H1 (cell line): Measurements from ENCODE around the gene GNL2. TPM values are rescaled to one million over a fixed set of nuclear protein-coding genes. Genes with fewer than 3 reads are reported as not detected.
A peak's percentile ranks its signal among the peaks of the same experiment; 100 is the strongest.

Source experiments
- ASH2L ChIP-seq: fragments of 200-600, 300-600 bp; sonication (generic); IDR thresholded peaks from one replicate; pipeline ENCODE4 v1.7.1; 2017; ENCODE audit warnings: low read length
- BACH1 ChIP-seq: IDR thresholded peaks from 2 replicates; pipeline ENCODE4 v1.6.1; 2012; ENCODE audit warnings: low read length, improper control_type of control experiment
- BRCA1 ChIP-seq: IDR thresholded peaks from 2 replicates; pipeline ENCODE4 v1.6.1; 2012; ENCODE audit warnings: low read depth, low read length, improper control_type of control experiment
- CREB1 ChIP-seq: IDR thresholded peaks from 2 replicates; pipeline ENCODE4 v1.6.1; 2012; ENCODE audit warnings: inconsistent platforms
- CTBP2 ChIP-seq: IDR thresholded peaks from 2 replicates; pipeline ENCODE4 v1.7.0; 2011; ENCODE audit warnings: borderline replicate concordance, mild to moderate bottlenecking, moderate library complexity, mixed read lengths, low read length; ENCODE audit not compliant: insufficient read depth, insufficient read length
- EP300 ChIP-seq, 2 experiments: IDR thresholded peaks; 1 replicate in 1 of 2; 2 replicates in 1 of 2; pipeline ENCODE4 v1.6.1; 2011 to 2012; ENCODE audit warnings: low read depth in 2 of 2, low read length in 2 of 2, mild to moderate bottlenecking in 2 of 2, borderline replicate concordance in 1 of 2, inconsistent platforms in 1 of 2, moderate library complexity in 1 of 2
- EZH2 ChIP-seq: fragments of 200-600 bp; sonication (generic); IDR thresholded peaks from 2 replicates; pipeline ENCODE4 v1.7.1; 2012; ENCODE audit warnings: low read depth, mild to moderate bottlenecking, moderate library complexity, low read length, inconsistent platforms; ENCODE audit not compliant: severe bottlenecking
- HDAC2 ChIP-seq, 2 experiments: fragments of 300-600 bp in 1 of 2; sonication (generic) in 1 of 2; IDR thresholded peaks; 2 replicates each; pipeline ENCODE4 v1.6.1; 2011 to 2012; ENCODE audit warnings: low read depth in 2 of 2, low read length in 2 of 2, mild to moderate bottlenecking in 2 of 2, moderate library complexity in 2 of 2, borderline replicate concordance in 1 of 2, inconsistent platforms in 1 of 2
- HDAC6 ChIP-seq: IDR thresholded peaks from one replicate; pipeline ENCODE4 v1.7.1; 2012; ENCODE audit warnings: low read depth, mild to moderate bottlenecking, inconsistent platforms, low read length, moderate library complexity
- JUND ChIP-seq: IDR thresholded peaks from 2 replicates; pipeline ENCODE4 v1.6.1; 2011; ENCODE audit warnings: mild to moderate bottlenecking, improper control_type of control experiment, low read length
- KDM1A ChIP-seq: fragments of 200-600, 300-600 bp; sonication (generic); IDR thresholded peaks from 2 replicates; pipeline ENCODE4 v1.7.1; 2016; ENCODE audit warnings: mild to moderate bottlenecking, low read length, borderline replicate concordance
- POLR2A ChIP-seq, 2 experiments: IDR thresholded peaks; 1 replicate in 1 of 2; 2 replicates in 1 of 2; pipeline ENCODE4 v1.6.1; 2011; ENCODE audit warnings: low read depth in 2 of 2, low read length in 2 of 2, mild to moderate bottlenecking in 2 of 2; ENCODE audit errors: control extremely low read depth in 1 of 2
- RAD21 ChIP-seq, 2 experiments: IDR thresholded peaks in 1 of 2; conservative IDR thresholded peaks in 1 of 2; 2 replicates each; pipeline ENCODE4 v1.6.1; 2011; ENCODE audit warnings: low read depth in 2 of 2, low read length in 2 of 2, improper control_type of control experiment in 1 of 2, inconsistent platforms in 1 of 2, mild to moderate bottlenecking in 1 of 2, moderate library complexity in 1 of 2
- RXRA ChIP-seq: IDR thresholded peaks from 2 replicates; pipeline ENCODE4 v1.6.1; 2011; ENCODE audit warnings: low read depth, mild to moderate bottlenecking, low read length, moderate library complexity; ENCODE audit not compliant: insufficient read depth
- SAP30 ChIP-seq: fragments of 300-600 bp; sonication (generic); IDR thresholded peaks from 2 replicates; pipeline ENCODE4 v1.7.1; 2012; ENCODE audit warnings: low read length, moderate library complexity, mild to moderate bottlenecking, inconsistent platforms; ENCODE audit not compliant: insufficient read depth, insufficient replicate concordance
- SIN3A ChIP-seq, 2 experiments: IDR thresholded peaks in 1 of 2; conservative IDR thresholded peaks in 1 of 2; 2 replicates each; pipeline ENCODE4 v1.6.1; 2011 to 2012; ENCODE audit warnings: low read length in 2 of 2, improper control_type of control experiment in 1 of 2, low read depth in 1 of 2, mild to moderate bottlenecking in 1 of 2
- SIX5 ChIP-seq: IDR thresholded peaks from 2 replicates; pipeline ENCODE4 v1.6.1; 2011; ENCODE audit warnings: mild to moderate bottlenecking, low read depth, low read length
- SP1 ChIP-seq: IDR thresholded peaks from 2 replicates; pipeline ENCODE4 v1.6.1; 2011; ENCODE audit warnings: low read depth, low read length
- TEAD4 ChIP-seq: IDR thresholded peaks from 2 replicates; pipeline ENCODE4 v1.6.1; 2012; ENCODE audit warnings: low read depth, low read length, inconsistent platforms, mixed read lengths
- YY1 ChIP-seq: IDR thresholded peaks from 2 replicates; pipeline ENCODE4 v1.6.1; 2011; ENCODE audit warnings: low read depth, mild to moderate bottlenecking, low read length
- polyA plus RNA-seq, 7 experiments: library from polyadenylated mRNA; depleted of rRNA in 3 of 7; stranded (reverse) in 5 of 7; unstranded in 2 of 7; fragments of >200 nt in 5 of 7; fragments of 200-250 nt in 2 of 7; gene quantifications; 1 replicate in 5 of 7; 2 replicates in 1 of 7; 4 replicates in 1 of 7; pipeline versions ENCODE4 v1.2.1 to v1.2.3, GENCODE V29; 2011 to 2013; ENCODE audit warnings: missing spikeins in 2 of 7, mixed read lengths in 2 of 7
- total RNA-seq: library from RNA; stranded (reverse); fragmentation: NEBNext Ultra II Directional; extraction: Animal tissue kit (Norgen Biotek cat#: 25700); gene quantifications from 2 replicates; pipeline ENCODE4 v1.2.1, GENCODE V29; 2021

Gene GNL2
- total and polyA plus RNA-seq, 2 of the 8 experiments (the other 6 are each of a cell fraction or from before 2014, with no cell fraction given) = 22.2 to 88.3 TPM

- TF ChIP-seq CTBP2 (no peak), POLR2A (IDR thresholded peaks at IDR 0.05; ENCODE audit: control extremely low read depth in 1 of 2, low read depth in 2 of 2, low read length in 2 of 2) (no peak), YY1 (no peak), BRCA1 (no peak), SIX5 (no peak), HDAC2 (IDR thresholded peaks at IDR 0.05; ENCODE audit: borderline replicate concordance in 1 of 2, low read depth in 2 of 2, low read length in 2 of 2) (0 out of 4 replicates have a peak, but pooled peaks of 1 of the 2 experiments have one; percentile 65), SAP30 (no peak), TEAD4 (peak; percentile 59; the same call in 1 of the 2 replicates), HDAC6 (no peak), EP300 (IDR thresholded peaks at IDR 0.05; ENCODE audit: borderline replicate concordance in 1 of 2, low read depth in 2 of 2, low read length in 2 of 2) (no peak), SP1 (no peak), RAD21 (IDR thresholded peaks at IDR 0.05 in 1 of 2, conservative IDR thresholded peaks at IDR 0.05 in 1 of 2; ENCODE audit: low read depth in 2 of 2, low read length in 2 of 2) (peak; percentile 69 to 76), KDM1A (peak; percentile 84), EZH2 (no peak), CREB1 (0 out of 2 replicates have a peak, but pooled peaks have one; percentile 34), ASH2L (peak; percentile 19), RXRA (no peak), BACH1 (0 out of 2 replicates have a peak, but pooled peaks have one; percentile 33), SIN3A (conservative IDR thresholded peaks at IDR 0.05 in 1 of 2, IDR thresholded peaks at IDR 0.05 in 1 of 2; ENCODE audit: low read depth in 1 of 2, low read length in 2 of 2) (no peak), JUND (no peak)
Observed at GRCh38 chr1:37561133-37562132, 34.3 kb downstream of the GNL2 start (continued).
